Liver (tissue), 9 donors: ENCODE measurements around the gene TBX6. TPM values are rescaled to one million over a fixed set of nuclear protein-coding genes. Genes with fewer than 3 reads are reported as not detected.

Experiments
- DNase-seq: peaks from one replicate; pipeline ENCODE4 v3.0.0-alpha.2; 2017; ENCODE audit warnings: low spot score
- H3K27ac ChIP-seq, 2 donors: one replicate each; pipeline ENCODE4 v1.7.0; 2013; ENCODE audit warnings: inconsistent platforms in 2 of 2, low read length in 2 of 2, control low read depth in 1 of 2, low read depth in 1 of 2, mild to moderate bottlenecking in 1 of 2
- H3K27me3 ChIP-seq, 4 donors: one replicate each; pipeline versions ENCODE4 v1.6.1 to v1.7.0; 2013; ENCODE audit warnings: low read length in 3 of 4, inconsistent platforms in 1 of 4, mild to moderate bottlenecking in 1 of 4, moderate library complexity in 1 of 4; ENCODE audit not compliant: control insufficient read depth in 4 of 4, insufficient read depth in 4 of 4
- H3K36me3 ChIP-seq, 4 donors: one replicate each; pipeline versions ENCODE4 v1.6.1 to v1.7.0; 2013; ENCODE audit warnings: low read length in 3 of 4, mild to moderate bottlenecking in 3 of 4, low read depth in 1 of 4, moderate library complexity in 1 of 4; ENCODE audit not compliant: control insufficient read depth in 4 of 4, insufficient read depth in 3 of 4
- H3K4me1 ChIP-seq, 4 donors: one replicate each; pipeline versions ENCODE4 v1.6.1 to v1.7.0; 2013; ENCODE audit warnings: low read length in 3 of 4, mild to moderate bottlenecking in 3 of 4, moderate library complexity in 1 of 4; ENCODE audit not compliant: control insufficient read depth in 4 of 4, insufficient read depth in 4 of 4
- H3K4me3 ChIP-seq, 3 donors: one replicate each; pipeline versions ENCODE4 v1.6.1 to v1.7.0; 2013; ENCODE audit warnings: low read length in 3 of 3, control low read depth in 1 of 3, low read depth in 1 of 3, mild to moderate bottlenecking in 1 of 3
- H3K9ac ChIP-seq, 2 donors: one replicate each; pipeline ENCODE4 v1.7.0; 2013; ENCODE audit warnings: low read length in 2 of 2, mild to moderate bottlenecking in 2 of 2, moderate library complexity in 2 of 2, control low read depth in 1 of 2, low read depth in 1 of 2
- H3K9me3 ChIP-seq, 4 donors: one replicate each; pipeline versions ENCODE4 v1.6.1 to v1.7.0; 2013; ENCODE audit warnings: low read length in 3 of 4; ENCODE audit not compliant: control insufficient read depth in 4 of 4
- EGR1 ChIP-seq, 2 donors: IDR thresholded peaks; 2 replicates each; pipeline ENCODE4 v1.6.1; 2016 to 2018; ENCODE audit warnings: antibody characterized with exemption in 2 of 2, low read depth in 2 of 2
- FOXA1 ChIP-seq: IDR thresholded peaks from 2 replicates; pipeline ENCODE4 v1.6.1; 2016; ENCODE audit warnings: antibody characterized with exemption
- FOXA2 ChIP-seq: IDR thresholded peaks from 2 replicates; pipeline ENCODE4 v1.6.1; 2016; ENCODE audit warnings: antibody characterized with exemption
- GABPA ChIP-seq, 2 donors: IDR thresholded peaks in 1 of 2; conservative IDR thresholded peaks in 1 of 2; 2 replicates each; pipeline ENCODE4 v1.6.1; 2016; ENCODE audit warnings: antibody characterized with exemption in 2 of 2, mild to moderate bottlenecking in 1 of 2, moderate library complexity in 1 of 2
- HNF4A ChIP-seq, 2 donors: conservative IDR thresholded peaks; 2 replicates each; pipeline ENCODE4 v1.6.1; 2016; ENCODE audit warnings: antibody characterized with exemption in 2 of 2, mild to moderate bottlenecking in 2 of 2
- HNF4G ChIP-seq: IDR thresholded peaks from 2 replicates; pipeline ENCODE4 v1.6.1; 2016; ENCODE audit warnings: antibody characterized with exemption
- JUND ChIP-seq, 2 donors: IDR thresholded peaks; 2 replicates each; pipeline ENCODE4 v1.6.1; 2016; ENCODE audit warnings: antibody characterized with exemption in 2 of 2
- NR2F2 ChIP-seq: IDR thresholded peaks from 2 replicates; pipeline ENCODE4 v1.6.1; 2016; ENCODE audit warnings: antibody characterized with exemption
- RAD21 ChIP-seq, 2 donors: IDR thresholded peaks; 2 replicates each; pipeline ENCODE4 v1.6.1; 2016; ENCODE audit warnings: antibody characterized with exemption in 2 of 2, mild to moderate bottlenecking in 2 of 2
- RXRA ChIP-seq, 2 donors: IDR thresholded peaks; 2 replicates each; pipeline ENCODE4 v1.6.1; 2017 to 2018; ENCODE audit warnings: antibody characterized with exemption in 2 of 2, mild to moderate bottlenecking in 1 of 2
- SP1 ChIP-seq: IDR thresholded peaks from 2 replicates; pipeline ENCODE4 v1.6.1; 2018; ENCODE audit warnings: antibody characterized with exemption, mild to moderate bottlenecking
- TAF1 ChIP-seq: conservative IDR thresholded peaks from 2 replicates; pipeline ENCODE4 v1.6.1; 2016; ENCODE audit warnings: antibody characterized with exemption, mild to moderate bottlenecking
- YY1 ChIP-seq: IDR thresholded peaks from 2 replicates; pipeline ENCODE4 v1.6.1; 2016; ENCODE audit warnings: antibody characterized with exemption, mild to moderate bottlenecking
- WGBS: extraction: QIAGEN DNeasy Blood & Tissue Kit; methylation state at CpG from one replicate; pipeline ENCODE4 v1.1.7; 2013; 5-methylcytosine and 5-hydroxymethylcytosine counted together
- polyA plus RNA-seq, 2 donors: library from polyadenylated mRNA; stranded (reverse) in 1 of 2; unstranded in 1 of 2; fragments of 200-250 nt in 1 of 2; fragments of >200 nt in 1 of 2; fragmentation: Nextera tagmentation in 1 of 2; extraction: Ambion mirVana in 1 of 2; gene quantifications; one replicate each; pipeline versions ENCODE4 v1.2.1 to v1.2.3, GENCODE V29; 2013 to 2015
- total RNA-seq, 2 donors: library from RNA; depleted of rRNA; stranded (reverse); fragments of >200 nt; gene quantifications; one replicate each; pipeline ENCODE4 v1.2.3, GENCODE V29; 2014
- TF ChIP-seq, protein P1 (sequence below): IDR thresholded peaks from 2 replicates; pipeline ENCODE4 v1.6.1; 2016; ENCODE audit warnings: antibody characterized with exemption
- TF ChIP-seq, protein P2 (sequence below): IDR thresholded peaks from 2 replicates; pipeline ENCODE4 v1.6.1; 2016; ENCODE audit warnings: antibody characterized with exemption
- TF ChIP-seq, protein P3 (sequence below): fragments of 150-350 bp; IDR thresholded peaks from 2 replicates; pipeline ENCODE4 v1.5.1; 2017; ENCODE audit warnings: improper control_type of control experiment, low read depth, low read length; ENCODE audit not compliant: missing input control
- TF ChIP-seq, protein P4 (sequence below): IDR thresholded peaks from 2 replicates; pipeline ENCODE4 v1.6.1; 2016; ENCODE audit warnings: antibody characterized with exemption, mild to moderate bottlenecking
- TF ChIP-seq, protein P5 (sequence below): IDR thresholded peaks from 2 replicates; pipeline ENCODE4 v1.6.1; 2016; ENCODE audit warnings: antibody characterized with exemption
- donor health status: healthy.
- donor health status: healthy.
- donor health status: healthy.
- donor health status: healthy.
- donor health status: healthy.

TBX6 gene
- total and polyA plus RNA-seq, 4 donors, result 0.09 to 0.26 (median 0.18) TPM

DNA sequence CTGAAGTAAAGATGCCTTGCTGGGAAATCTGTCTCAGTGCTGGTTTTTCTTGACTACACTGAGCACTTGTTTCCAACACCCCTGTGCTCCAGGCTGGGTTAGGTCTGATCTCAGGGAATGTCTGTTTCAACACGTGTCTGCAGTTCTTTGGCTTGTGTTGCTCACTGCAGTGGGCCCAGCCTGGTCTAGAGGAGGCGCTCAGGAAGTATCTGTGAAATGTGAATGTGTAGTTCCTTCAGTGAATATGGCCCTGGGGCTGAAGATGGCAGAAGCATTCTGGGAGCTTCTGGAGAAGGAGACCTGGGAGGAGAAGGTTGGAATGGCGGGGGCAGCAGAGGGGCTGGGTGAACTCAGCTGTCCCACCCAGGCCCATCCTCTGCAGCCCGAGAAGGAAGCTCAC, 12.4 kb upstream of the TBX6 start:
- no peak overlapping the region for H3K4me3 ChIP-seq
- no peaks in the 10 kb centered on the region for H3K9me3 ChIP-seq
- 92% methylated on average over 4 of the region's 4 CpGs for WGBS
- TF ChIP-seq GABPA (IDR thresholded peaks at IDR 0.05 in 1 of 2, conservative IDR thresholded peaks at IDR 0.05 in 1 of 2) (no peak), FOXA1 (no peak), HNF4G (no peak), TAF1 (no peak), NR2F2 (no peak), YY1 (no peak), FOXA2 (no peak), SP1 (no peak), RAD21 (IDR thresholded peaks at IDR 0.05) (no peak), HNF4A (conservative IDR thresholded peaks at IDR 0.05) (no peak), JUND (IDR thresholded peaks at IDR 0.05) (no peak), EGR1 (IDR thresholded peaks at IDR 0.05; ENCODE audit: low read depth in 2 of 2) (no peak), RXRA (IDR thresholded peaks at IDR 0.05) (no peak)
- TF ChIP-seq, protein P1, sequence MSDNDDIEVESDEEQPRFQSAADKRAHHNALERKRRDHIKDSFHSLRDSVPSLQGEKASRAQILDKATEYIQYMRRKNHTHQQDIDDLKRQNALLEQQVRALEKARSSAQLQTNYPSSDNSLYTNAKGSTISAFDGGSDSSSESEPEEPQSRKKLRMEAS, result no peak
- TF ChIP-seq, protein P2, sequence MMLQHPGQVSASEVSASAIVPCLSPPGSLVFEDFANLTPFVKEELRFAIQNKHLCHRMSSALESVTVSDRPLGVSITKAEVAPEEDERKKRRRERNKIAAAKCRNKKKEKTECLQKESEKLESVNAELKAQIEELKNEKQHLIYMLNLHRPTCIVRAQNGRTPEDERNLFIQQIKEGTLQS, result no peak
- TF ChIP-seq, protein P3, sequence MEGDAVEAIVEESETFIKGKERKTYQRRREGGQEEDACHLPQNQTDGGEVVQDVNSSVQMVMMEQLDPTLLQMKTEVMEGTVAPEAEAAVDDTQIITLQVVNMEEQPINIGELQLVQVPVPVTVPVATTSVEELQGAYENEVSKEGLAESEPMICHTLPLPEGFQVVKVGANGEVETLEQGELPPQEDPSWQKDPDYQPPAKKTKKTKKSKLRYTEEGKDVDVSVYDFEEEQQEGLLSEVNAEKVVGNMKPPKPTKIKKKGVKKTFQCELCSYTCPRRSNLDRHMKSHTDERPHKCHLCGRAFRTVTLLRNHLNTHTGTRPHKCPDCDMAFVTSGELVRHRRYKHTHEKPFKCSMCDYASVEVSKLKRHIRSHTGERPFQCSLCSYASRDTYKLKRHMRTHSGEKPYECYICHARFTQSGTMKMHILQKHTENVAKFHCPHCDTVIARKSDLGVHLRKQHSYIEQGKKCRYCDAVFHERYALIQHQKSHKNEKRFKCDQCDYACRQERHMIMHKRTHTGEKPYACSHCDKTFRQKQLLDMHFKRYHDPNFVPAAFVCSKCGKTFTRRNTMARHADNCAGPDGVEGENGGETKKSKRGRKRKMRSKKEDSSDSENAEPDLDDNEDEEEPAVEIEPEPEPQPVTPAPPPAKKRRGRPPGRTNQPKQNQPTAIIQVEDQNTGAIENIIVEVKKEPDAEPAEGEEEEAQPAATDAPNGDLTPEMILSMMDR, result no peak
- TF ChIP-seq, protein P4, sequence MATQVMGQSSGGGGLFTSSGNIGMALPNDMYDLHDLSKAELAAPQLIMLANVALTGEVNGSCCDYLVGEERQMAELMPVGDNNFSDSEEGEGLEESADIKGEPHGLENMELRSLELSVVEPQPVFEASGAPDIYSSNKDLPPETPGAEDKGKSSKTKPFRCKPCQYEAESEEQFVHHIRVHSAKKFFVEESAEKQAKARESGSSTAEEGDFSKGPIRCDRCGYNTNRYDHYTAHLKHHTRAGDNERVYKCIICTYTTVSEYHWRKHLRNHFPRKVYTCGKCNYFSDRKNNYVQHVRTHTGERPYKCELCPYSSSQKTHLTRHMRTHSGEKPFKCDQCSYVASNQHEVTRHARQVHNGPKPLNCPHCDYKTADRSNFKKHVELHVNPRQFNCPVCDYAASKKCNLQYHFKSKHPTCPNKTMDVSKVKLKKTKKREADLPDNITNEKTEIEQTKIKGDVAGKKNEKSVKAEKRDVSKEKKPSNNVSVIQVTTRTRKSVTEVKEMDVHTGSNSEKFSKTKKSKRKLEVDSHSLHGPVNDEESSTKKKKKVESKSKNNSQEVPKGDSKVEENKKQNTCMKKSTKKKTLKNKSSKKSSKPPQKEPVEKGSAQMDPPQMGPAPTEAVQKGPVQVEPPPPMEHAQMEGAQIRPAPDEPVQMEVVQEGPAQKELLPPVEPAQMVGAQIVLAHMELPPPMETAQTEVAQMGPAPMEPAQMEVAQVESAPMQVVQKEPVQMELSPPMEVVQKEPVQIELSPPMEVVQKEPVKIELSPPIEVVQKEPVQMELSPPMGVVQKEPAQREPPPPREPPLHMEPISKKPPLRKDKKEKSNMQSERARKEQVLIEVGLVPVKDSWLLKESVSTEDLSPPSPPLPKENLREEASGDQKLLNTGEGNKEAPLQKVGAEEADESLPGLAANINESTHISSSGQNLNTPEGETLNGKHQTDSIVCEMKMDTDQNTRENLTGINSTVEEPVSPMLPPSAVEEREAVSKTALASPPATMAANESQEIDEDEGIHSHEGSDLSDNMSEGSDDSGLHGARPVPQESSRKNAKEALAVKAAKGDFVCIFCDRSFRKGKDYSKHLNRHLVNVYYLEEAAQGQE, result no peak
- TF ChIP-seq, protein P5, sequence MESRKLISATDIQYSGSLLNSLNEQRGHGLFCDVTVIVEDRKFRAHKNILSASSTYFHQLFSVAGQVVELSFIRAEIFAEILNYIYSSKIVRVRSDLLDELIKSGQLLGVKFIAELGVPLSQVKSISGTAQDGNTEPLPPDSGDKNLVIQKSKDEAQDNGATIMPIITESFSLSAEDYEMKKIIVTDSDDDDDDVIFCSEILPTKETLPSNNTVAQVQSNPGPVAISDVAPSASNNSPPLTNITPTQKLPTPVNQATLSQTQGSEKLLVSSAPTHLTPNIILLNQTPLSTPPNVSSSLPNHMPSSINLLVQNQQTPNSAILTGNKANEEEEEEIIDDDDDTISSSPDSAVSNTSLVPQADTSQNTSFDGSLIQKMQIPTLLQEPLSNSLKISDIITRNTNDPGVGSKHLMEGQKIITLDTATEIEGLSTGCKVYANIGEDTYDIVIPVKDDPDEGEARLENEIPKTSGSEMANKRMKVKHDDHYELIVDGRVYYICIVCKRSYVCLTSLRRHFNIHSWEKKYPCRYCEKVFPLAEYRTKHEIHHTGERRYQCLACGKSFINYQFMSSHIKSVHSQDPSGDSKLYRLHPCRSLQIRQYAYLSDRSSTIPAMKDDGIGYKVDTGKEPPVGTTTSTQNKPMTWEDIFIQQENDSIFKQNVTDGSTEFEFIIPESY, result no peak
- H3K36me3 ChIP-seq, result peaks cover 0 to 7% (median 2%) of the 10 kb centered on the region in 4 donors
- DNase-seq, result no peak
- no peaks in the 10 kb centered on the region for H3K27me3 ChIP-seq
- no peak overlapping the region for H3K9ac ChIP-seq
- H3K27ac ChIP-seq, result no peak overlapping the region
- H3K4me1 ChIP-seq, result no peaks in the 10 kb centered on the region
